Measurements from ENCODE around the gene CD3D. TPM values are rescaled to one million over a fixed set of nuclear protein-coding genes. Genes with fewer than 3 reads are reported as not detected.

CD3D gene
- total RNA-seq, 1 donor from 2014 or later: not detected

- Mint-ChIP-seq H3K4me3 (ENCODE audit: low read depth) (no peak overlapping the region), H3K36me3 (ENCODE audit: insufficient read depth) (no peaks in the 10 kb centered on the region), H3K27me3 (peaks cover 41% of the 10 kb centered on the region), H3K9me3 (ENCODE audit: low read depth) (no peaks in the 10 kb centered on the region), H3K4me1 (ENCODE audit: low read depth) (no peaks in the 10 kb centered on the region), H3K27ac (no peak overlapping the region)
- no peak for TF ChIP-seq CTCF (IDR thresholded peaks at IDR 0.05; ENCODE audit: unreplicated experiment)
- DNase-seq (ENCODE audit: low spot score, unreplicated experiment): no peak
Observed at GRCh38 chr11:118349475-118349874, 7.0 kb upstream of the CD3D start.

- Mint-ChIP-seq H3K4me1 (ENCODE audit: low read depth) (no peaks in the 10 kb centered on the region), H3K4me3 (ENCODE audit: low read depth) (no peak within 1 kb of the TSS), H3K36me3 (ENCODE audit: insufficient read depth) (no peaks in the 10 kb centered on the region), H3K27me3 (peaks cover 34% of the 10 kb centered on the region), H3K27ac (no peak within 1 kb of the TSS), H3K9me3 (ENCODE audit: low read depth) (no peaks in the 10 kb centered on the region)
- no peak for DNase-seq (ENCODE audit: low spot score, unreplicated experiment)
- no peak for TF ChIP-seq CTCF (IDR thresholded peaks at IDR 0.05; ENCODE audit: unreplicated experiment)
Observed at GRCh38 chr11:118343981-118344515, 1.5 kb upstream of the CD3D start, which contains the start of gene CD3G. CD3G (plus strand) TSS chr11:118344344; CDS start chr11:118344424, 80 bp downstream.

- no peak for TF ChIP-seq CTCF (IDR thresholded peaks at IDR 0.05; ENCODE audit: unreplicated experiment)
- Mint-ChIP-seq H3K36me3 (ENCODE audit: insufficient read depth) (no peaks in the 10 kb centered on the region), H3K9me3 (ENCODE audit: low read depth) (no peaks in the 10 kb centered on the region)
Observed at GRCh38 chr11:118343248-118343647, 743 bp upstream of the CD3D start.

GRCh38 chr11:118341815-118342489 is 553 bp downstream of the CD3D start:
- no peaks in the 10 kb centered on the region for H3K9me3 Mint-ChIP-seq (ENCODE audit: low read depth)
- H3K36me3 Mint-ChIP-seq (ENCODE audit: insufficient read depth): no peaks in the 10 kb centered on the region
- TF ChIP-seq CTCF (IDR thresholded peaks at IDR 0.05; ENCODE audit: unreplicated experiment): no peak

More at GRCh38 chr11:118343248-118343647, 743 bp upstream of the CD3D start:
- H3K27me3 Mint-ChIP-seq: peaks cover 26% of the 10 kb centered on the region
- no peak for DNase-seq (ENCODE audit: low spot score, unreplicated experiment)
- H3K4me1 Mint-ChIP-seq (ENCODE audit: low read depth): no peaks in the 10 kb centered on the region
- H3K27ac Mint-ChIP-seq: no peak overlapping the region
- H3K4me3 Mint-ChIP-seq (ENCODE audit: low read depth): no peak overlapping the region

GRCh38 chr11:118341261-118341660 is 1.2 kb downstream of the CD3D start:
- DNase-seq (ENCODE audit: low spot score, unreplicated experiment): no peak
- H3K4me3 Mint-ChIP-seq (ENCODE audit: low read depth): no peak overlapping the region
- H3K27me3 Mint-ChIP-seq: peaks cover 18% of the 10 kb centered on the region
- TF ChIP-seq CTCF (IDR thresholded peaks at IDR 0.05; ENCODE audit: unreplicated experiment): no peak
- no peak overlapping the region for H3K27ac Mint-ChIP-seq
- H3K4me1 Mint-ChIP-seq (ENCODE audit: low read depth): no peaks in the 10 kb centered on the region
- H3K9me3 Mint-ChIP-seq (ENCODE audit: low read depth): no peaks in the 10 kb centered on the region
- H3K36me3 Mint-ChIP-seq (ENCODE audit: insufficient read depth): no peaks in the 10 kb centered on the region

More at GRCh38 chr11:118341815-118342489, 553 bp downstream of the CD3D start:
- Mint-ChIP-seq H3K27me3 (peaks cover 21% of the 10 kb centered on the region), H3K4me3 (ENCODE audit: low read depth) (no peak overlapping the region), H3K27ac (no peak overlapping the region), H3K4me1 (ENCODE audit: low read depth) (no peaks in the 10 kb centered on the region)
- no peak for DNase-seq (ENCODE audit: low spot score, unreplicated experiment)
